ENCODE data around the gene HLA-E. TPM values are rescaled to one million over a fixed set of nuclear protein-coding genes. Genes with fewer than 3 reads are reported as not detected.

HLA-E gene
- total and polyA plus RNA-seq, 4 donors, result 133 to 258 (median 207) TPM

DNA sequence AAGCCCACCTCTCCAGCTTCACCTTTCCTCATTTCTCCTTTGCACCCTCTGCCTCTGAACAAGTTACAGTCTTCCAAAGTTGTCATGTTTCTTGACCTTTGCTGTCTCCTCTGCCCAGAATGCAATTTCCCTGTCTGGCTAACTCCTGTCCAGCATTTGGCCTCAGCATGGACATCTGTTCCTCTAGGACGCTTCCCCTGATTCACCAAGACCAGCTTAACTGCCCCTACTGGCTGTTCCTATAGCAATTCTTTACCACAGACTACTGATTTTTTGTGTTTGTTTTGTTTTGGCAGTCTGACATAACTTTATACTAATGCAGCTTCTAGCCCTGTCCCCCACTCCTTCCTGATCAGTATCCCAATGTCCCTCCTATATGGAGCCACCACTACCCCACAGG is 53.6 kb downstream of the HLA-E start:
- peaks cover 4 to 21% (median 11%) of the 10 kb centered on the region in 4 donors for H3K36me3 ChIP-seq (ENCODE audit: control insufficient read depth in 4 of 4, insufficient read depth in 3 of 4, low read depth in 1 of 4, low read length in 3 of 4)
- DNase-seq (ENCODE audit: low spot score), result no peak
- H3K4me1 ChIP-seq (ENCODE audit: control insufficient read depth in 4 of 4, insufficient read depth in 4 of 4, low read length in 3 of 4), result peaks cover 0 to 9% (median 3%) of the 10 kb centered on the region in 4 donors
- no peaks in the 10 kb centered on the region for H3K27me3 ChIP-seq (ENCODE audit: control insufficient read depth in 4 of 4, insufficient read depth in 4 of 4, low read length in 3 of 4)
- no peak overlapping the region for H3K9ac ChIP-seq (ENCODE audit: low read depth in 1 of 2, low read length in 2 of 2)
- no peak for TF ChIP-seq TAF1 (conservative IDR thresholded peaks at IDR 0.05)
- no peak for TF ChIP-seq GABPA (IDR thresholded peaks at IDR 0.05 in 1 of 2, conservative IDR thresholded peaks at IDR 0.05 in 1 of 2)
- TF ChIP-seq, protein P1, sequence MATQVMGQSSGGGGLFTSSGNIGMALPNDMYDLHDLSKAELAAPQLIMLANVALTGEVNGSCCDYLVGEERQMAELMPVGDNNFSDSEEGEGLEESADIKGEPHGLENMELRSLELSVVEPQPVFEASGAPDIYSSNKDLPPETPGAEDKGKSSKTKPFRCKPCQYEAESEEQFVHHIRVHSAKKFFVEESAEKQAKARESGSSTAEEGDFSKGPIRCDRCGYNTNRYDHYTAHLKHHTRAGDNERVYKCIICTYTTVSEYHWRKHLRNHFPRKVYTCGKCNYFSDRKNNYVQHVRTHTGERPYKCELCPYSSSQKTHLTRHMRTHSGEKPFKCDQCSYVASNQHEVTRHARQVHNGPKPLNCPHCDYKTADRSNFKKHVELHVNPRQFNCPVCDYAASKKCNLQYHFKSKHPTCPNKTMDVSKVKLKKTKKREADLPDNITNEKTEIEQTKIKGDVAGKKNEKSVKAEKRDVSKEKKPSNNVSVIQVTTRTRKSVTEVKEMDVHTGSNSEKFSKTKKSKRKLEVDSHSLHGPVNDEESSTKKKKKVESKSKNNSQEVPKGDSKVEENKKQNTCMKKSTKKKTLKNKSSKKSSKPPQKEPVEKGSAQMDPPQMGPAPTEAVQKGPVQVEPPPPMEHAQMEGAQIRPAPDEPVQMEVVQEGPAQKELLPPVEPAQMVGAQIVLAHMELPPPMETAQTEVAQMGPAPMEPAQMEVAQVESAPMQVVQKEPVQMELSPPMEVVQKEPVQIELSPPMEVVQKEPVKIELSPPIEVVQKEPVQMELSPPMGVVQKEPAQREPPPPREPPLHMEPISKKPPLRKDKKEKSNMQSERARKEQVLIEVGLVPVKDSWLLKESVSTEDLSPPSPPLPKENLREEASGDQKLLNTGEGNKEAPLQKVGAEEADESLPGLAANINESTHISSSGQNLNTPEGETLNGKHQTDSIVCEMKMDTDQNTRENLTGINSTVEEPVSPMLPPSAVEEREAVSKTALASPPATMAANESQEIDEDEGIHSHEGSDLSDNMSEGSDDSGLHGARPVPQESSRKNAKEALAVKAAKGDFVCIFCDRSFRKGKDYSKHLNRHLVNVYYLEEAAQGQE (IDR thresholded peaks at IDR 0.05), result no peak
- TF ChIP-seq CTCF (IDR thresholded peaks at IDR 0.05; ENCODE audit: low read depth, low read length, missing input control), result no peak
- no peak for TF ChIP-seq EGR1 (IDR thresholded peaks at IDR 0.05; ENCODE audit: low read depth in 2 of 2)
- TF ChIP-seq YY1 (IDR thresholded peaks at IDR 0.05), result no peak
- no peak for TF ChIP-seq MAX (IDR thresholded peaks at IDR 0.05)
- no peak for TF ChIP-seq NR2F2 (IDR thresholded peaks at IDR 0.05)
- no peak for TF ChIP-seq RAD21 (IDR thresholded peaks at IDR 0.05)
- TF ChIP-seq, protein P2, sequence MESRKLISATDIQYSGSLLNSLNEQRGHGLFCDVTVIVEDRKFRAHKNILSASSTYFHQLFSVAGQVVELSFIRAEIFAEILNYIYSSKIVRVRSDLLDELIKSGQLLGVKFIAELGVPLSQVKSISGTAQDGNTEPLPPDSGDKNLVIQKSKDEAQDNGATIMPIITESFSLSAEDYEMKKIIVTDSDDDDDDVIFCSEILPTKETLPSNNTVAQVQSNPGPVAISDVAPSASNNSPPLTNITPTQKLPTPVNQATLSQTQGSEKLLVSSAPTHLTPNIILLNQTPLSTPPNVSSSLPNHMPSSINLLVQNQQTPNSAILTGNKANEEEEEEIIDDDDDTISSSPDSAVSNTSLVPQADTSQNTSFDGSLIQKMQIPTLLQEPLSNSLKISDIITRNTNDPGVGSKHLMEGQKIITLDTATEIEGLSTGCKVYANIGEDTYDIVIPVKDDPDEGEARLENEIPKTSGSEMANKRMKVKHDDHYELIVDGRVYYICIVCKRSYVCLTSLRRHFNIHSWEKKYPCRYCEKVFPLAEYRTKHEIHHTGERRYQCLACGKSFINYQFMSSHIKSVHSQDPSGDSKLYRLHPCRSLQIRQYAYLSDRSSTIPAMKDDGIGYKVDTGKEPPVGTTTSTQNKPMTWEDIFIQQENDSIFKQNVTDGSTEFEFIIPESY (IDR thresholded peaks at IDR 0.05), result no peak
- TF ChIP-seq FOXA2 (IDR thresholded peaks at IDR 0.05), result no peak
- TF ChIP-seq FOXA1 (IDR thresholded peaks at IDR 0.05), result no peak
- TF ChIP-seq HNF4G (IDR thresholded peaks at IDR 0.05), result no peak
- no peak for TF ChIP-seq SP1 (IDR thresholded peaks at IDR 0.05)
- TF ChIP-seq, protein P3, sequence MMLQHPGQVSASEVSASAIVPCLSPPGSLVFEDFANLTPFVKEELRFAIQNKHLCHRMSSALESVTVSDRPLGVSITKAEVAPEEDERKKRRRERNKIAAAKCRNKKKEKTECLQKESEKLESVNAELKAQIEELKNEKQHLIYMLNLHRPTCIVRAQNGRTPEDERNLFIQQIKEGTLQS (IDR thresholded peaks at IDR 0.05), result no peak
- TF ChIP-seq JUND (IDR thresholded peaks at IDR 0.05), result no peak
- TF ChIP-seq HNF4A (conservative IDR thresholded peaks at IDR 0.05), result no peak
- TF ChIP-seq RXRA (IDR thresholded peaks at IDR 0.05), result no peak
- H3K9me3 ChIP-seq (ENCODE audit: control insufficient read depth in 4 of 4, low read length in 3 of 4), result no peaks in the 10 kb centered on the region
- WGBS, result 71% methylated on average over 1 of the region's 1 CpG
- no peak overlapping the region for H3K27ac ChIP-seq (ENCODE audit: low read depth in 1 of 2, low read length in 2 of 2)
- no peak overlapping the region for H3K4me3 ChIP-seq (ENCODE audit: low read depth in 1 of 3, low read length in 3 of 3)

Other genes with a start within 250 kb of the HLA-E start
- gene TRIM39, start 162.6 kb upstream of the HLA-E start, total RNA-seq, result 10 to 100 TPM in 1 of 2 donors, 1 to 10 TPM in 1; 3.5 to 11.0 TPM
- 1 to 10 TPM; 2.7 to 5.4 TPM for gene TRIM39, start 162.6 kb upstream of the HLA-E start, polyA plus RNA-seq
- gene RPP21, start 144.4 kb upstream of the HLA-E start, total RNA-seq, result 10 to 100 TPM in 1 of 2 donors, 1 to 10 TPM in 1; 9.3 to 19.8 TPM
- 10 to 100 TPM; 22.2 to 32.9 TPM for gene RPP21, start 144.4 kb upstream of the HLA-E start, polyA plus RNA-seq
- 10 to 100 TPM; 12.3 to 14.0 TPM for gene GNL1, start 67.0 kb downstream of the HLA-E start, total RNA-seq
- gene GNL1, start 67.0 kb downstream of the HLA-E start, polyA plus RNA-seq, result 10 to 100 TPM; 10.1 to 18.2 TPM
- 1 to 10 TPM; 2.1 to 2.3 TPM for gene PRR3, start 67.8 kb downstream of the HLA-E start, total RNA-seq
- 1 to 10 TPM; 2.5 to 3.2 TPM for gene PRR3, start 67.8 kb downstream of the HLA-E start, polyA plus RNA-seq
- 10 to 100 TPM; 20.4 to 33.9 TPM for gene ABCF1, start 81.9 kb downstream of the HLA-E start, total RNA-seq
- 10 to 100 TPM; 25.0 to 27.2 TPM for gene ABCF1, start 81.9 kb downstream of the HLA-E start, polyA plus RNA-seq
- gene PPP1R10, start 127.7 kb downstream of the HLA-E start, total RNA-seq, result 10 to 100 TPM; 11.1 to 21.1 TPM
- 10 to 100 TPM; 14.1 to 14.2 TPM for gene PPP1R10, start 127.7 kb downstream of the HLA-E start, polyA plus RNA-seq
- gene MRPS18B, start 128.3 kb downstream of the HLA-E start, total RNA-seq, result 10 to 100 TPM; 50.5 to 58.6 TPM
- 10 to 100 TPM; 80.2 to 81.9 TPM for gene MRPS18B, start 128.3 kb downstream of the HLA-E start, polyA plus RNA-seq
- gene ATAT1, start 137.4 kb downstream of the HLA-E start, total RNA-seq, result 1 to 10 TPM; 2.1 to 3.3 TPM
- gene ATAT1, start 137.4 kb downstream of the HLA-E start, polyA plus RNA-seq, result 1 to 10 TPM; 2.6 to 5.4 TPM
- gene C6orf136, start 157.6 kb downstream of the HLA-E start, total RNA-seq, result 1 to 10 TPM; 2.0 to 8.9 TPM
- gene C6orf136, start 157.6 kb downstream of the HLA-E start, polyA plus RNA-seq, result 10 to 100 TPM; 10.8 to 12.0 TPM
- 10 to 100 TPM; 20.6 to 23.9 TPM for gene DHX16, start 183.5 kb downstream of the HLA-E start, total RNA-seq
- 10 to 100 TPM; 10.1 to 14.2 TPM for gene DHX16, start 183.5 kb downstream of the HLA-E start, polyA plus RNA-seq
- 10 to 100 TPM; 11.4 to 11.5 TPM for gene PPP1R18, start 197.1 kb downstream of the HLA-E start, total RNA-seq
- gene PPP1R18, start 197.1 kb downstream of the HLA-E start, polyA plus RNA-seq, result 10 to 100 TPM in 1 of 2 donors, 1 to 10 TPM in 1; 7.4 to 17.4 TPM
- 1 to 10 TPM in 1 of 2 donors, under 1 TPM in 1; 0.59 to 2.3 TPM for gene NRM, start 201.5 kb downstream of the HLA-E start, total RNA-seq
- gene NRM, start 201.5 kb downstream of the HLA-E start, polyA plus RNA-seq, result 1 to 10 TPM; 2.4 to 3.3 TPM
- 10 to 100 TPM in 1 of 2 donors, 1 to 10 TPM in 1; 9.0 to 15.5 TPM for gene MDC1, start 227.8 kb downstream of the HLA-E start, total RNA-seq
- gene MDC1, start 227.8 kb downstream of the HLA-E start, polyA plus RNA-seq, result 1 to 10 TPM; 5.9 to 7.7 TPM
- 100 to 1,000 TPM; 197 to 533 TPM for gene TUBB, start 230.8 kb downstream of the HLA-E start, total RNA-seq
- 100 to 1,000 TPM; 115 to 224 TPM for gene TUBB, start 230.8 kb downstream of the HLA-E start, polyA plus RNA-seq

All from liver (tissue), 9 donors.